Cardiac fibroblast (primary cell): Measurements from ENCODE around the gene CARD14.

ENCODE experiments used
- DNase-seq, 2 donors: peaks; one replicate each; pipeline versions ENCODE4 v3.0.0 to v3.0.0-alpha.2; 2010; ENCODE audit warnings: low read depth in 2 of 2
- H3K4me3 ChIP-seq, 2 donors: replicated peaks in 1 of 2; 1 replicate in 1 of 2; 2 replicates in 1 of 2; pipeline ENCODE4 v1.5.1; 2011; ENCODE audit warnings: low read depth in 2 of 2, low read length in 2 of 2, mild to moderate bottlenecking in 2 of 2, moderate library complexity in 1 of 2
- TF ChIP-seq, protein P1 (sequence below): IDR thresholded peaks from one replicate; pipeline ENCODE4 v1.5.1; 2011; ENCODE audit warnings: low read depth, mild to moderate bottlenecking, low read length, inconsistent platforms

CARD14 gene

DNA sequence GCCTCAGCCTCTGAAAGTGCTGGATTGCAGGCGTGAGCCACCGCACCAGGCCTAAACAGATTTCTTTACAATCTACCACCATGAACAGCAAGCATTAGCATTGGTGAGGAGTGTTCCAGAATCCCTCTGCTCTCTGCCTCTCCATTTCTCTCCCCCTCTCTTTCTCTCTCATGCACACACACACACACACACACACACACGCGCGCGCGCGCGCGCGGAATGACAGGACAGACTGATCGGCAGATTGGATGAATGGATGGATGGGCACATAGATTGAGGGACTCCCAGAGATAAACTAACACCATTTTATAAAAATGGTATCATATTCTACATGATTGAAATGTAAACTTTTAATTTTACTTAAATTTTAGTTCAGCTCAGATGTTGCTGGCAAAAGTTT lies 3.3 kb downstream of the CARD14 start:
- no peak overlapping the region for H3K4me3 ChIP-seq
- TF ChIP-seq, protein P1, sequence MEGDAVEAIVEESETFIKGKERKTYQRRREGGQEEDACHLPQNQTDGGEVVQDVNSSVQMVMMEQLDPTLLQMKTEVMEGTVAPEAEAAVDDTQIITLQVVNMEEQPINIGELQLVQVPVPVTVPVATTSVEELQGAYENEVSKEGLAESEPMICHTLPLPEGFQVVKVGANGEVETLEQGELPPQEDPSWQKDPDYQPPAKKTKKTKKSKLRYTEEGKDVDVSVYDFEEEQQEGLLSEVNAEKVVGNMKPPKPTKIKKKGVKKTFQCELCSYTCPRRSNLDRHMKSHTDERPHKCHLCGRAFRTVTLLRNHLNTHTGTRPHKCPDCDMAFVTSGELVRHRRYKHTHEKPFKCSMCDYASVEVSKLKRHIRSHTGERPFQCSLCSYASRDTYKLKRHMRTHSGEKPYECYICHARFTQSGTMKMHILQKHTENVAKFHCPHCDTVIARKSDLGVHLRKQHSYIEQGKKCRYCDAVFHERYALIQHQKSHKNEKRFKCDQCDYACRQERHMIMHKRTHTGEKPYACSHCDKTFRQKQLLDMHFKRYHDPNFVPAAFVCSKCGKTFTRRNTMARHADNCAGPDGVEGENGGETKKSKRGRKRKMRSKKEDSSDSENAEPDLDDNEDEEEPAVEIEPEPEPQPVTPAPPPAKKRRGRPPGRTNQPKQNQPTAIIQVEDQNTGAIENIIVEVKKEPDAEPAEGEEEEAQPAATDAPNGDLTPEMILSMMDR, result no peak
- no peak for DNase-seq

GRCh38 chr17:80173916-80174315 lies 4.1 kb downstream of the CARD14 start:
- DNase-seq, result no peak
- TF ChIP-seq, protein P1, result no peak
- H3K4me3 ChIP-seq, result no peak overlapping the region

- no peak overlapping the region for H3K4me3 ChIP-seq
- TF ChIP-seq, protein P1, result no peak
- no peak for DNase-seq
These were observed 6.9 kb downstream of the CARD14 start for GRCh38 chr17:80176757-80177156.

DNA sequence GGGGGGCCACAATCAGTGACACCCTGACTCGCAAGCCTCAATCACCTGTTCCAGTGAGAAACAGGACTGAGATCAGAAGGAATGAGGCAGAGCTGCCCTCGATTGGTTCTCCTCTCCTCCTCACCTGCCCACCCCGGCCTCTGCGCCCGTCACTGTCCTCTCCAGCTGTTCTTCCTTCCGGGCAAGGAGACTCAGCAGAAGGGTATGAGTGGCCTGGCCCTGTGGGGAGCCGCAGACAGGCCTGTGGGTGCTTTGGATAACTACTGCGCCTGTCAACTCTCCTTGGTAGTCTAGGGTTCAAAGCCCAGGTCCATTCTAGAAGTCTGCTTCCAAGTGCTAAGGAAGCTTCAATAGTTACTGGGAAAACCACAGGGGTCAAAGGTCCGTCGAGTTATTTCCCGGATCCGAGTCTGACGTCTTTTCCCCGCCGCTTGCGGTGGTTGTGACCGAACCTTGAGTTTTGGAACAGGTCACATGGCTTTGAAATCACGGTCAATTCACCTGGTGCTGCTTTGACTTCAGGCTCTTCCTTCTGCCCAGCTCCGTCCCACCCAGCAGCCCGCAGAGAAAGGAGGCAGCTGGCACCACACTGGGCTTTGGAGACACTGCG lies 8.3 kb downstream of the CARD14 start:
- TF ChIP-seq, protein P1, result no peak

DNA sequence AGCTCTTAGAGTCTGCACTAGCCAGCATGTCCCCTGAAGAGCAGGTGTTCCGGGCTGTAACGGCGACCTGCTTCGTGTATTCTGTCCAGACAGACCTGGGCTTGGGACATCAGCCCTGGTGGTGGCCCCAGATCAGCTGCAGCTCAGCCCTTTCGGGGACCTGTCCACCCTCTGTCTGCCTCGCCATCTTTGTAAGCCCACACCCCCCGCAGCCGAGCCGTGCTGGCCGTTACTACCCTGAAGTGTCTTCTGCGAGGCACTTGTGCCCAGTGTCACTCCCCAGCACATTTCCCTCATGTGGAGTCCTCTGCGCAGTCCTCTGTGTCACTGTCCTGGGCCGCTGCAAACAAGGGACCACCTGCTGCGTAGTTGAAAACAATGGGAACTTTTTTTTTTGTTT lies 10.4 kb downstream of the CARD14 start:
- no peak overlapping the region for H3K4me3 ChIP-seq
- TF ChIP-seq, protein P1, result no peak
- DNase-seq, result no peak

More for the DNA sequence above, 8.3 kb downstream of the CARD14 start:
- DNase-seq, result no peak
- H3K4me3 ChIP-seq, result no peak overlapping the region

DNA sequence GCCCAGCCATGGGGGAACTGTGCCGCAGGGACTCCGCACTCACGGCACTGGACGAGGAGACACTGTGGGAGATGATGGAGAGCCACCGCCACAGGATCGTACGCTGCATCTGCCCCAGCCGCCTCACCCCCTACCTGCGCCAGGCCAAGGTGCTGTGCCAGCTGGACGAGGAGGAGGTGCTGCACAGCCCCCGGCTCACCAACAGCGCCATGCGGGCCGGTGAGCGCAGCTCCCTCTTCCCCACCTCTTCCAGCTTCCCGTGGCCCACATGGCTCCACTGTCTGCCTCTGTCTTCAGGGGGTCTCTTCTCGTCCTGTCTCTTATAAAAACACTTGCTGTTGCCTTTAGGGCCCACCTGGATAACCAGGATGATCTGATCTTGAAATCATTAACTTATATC lies 11.6 kb downstream of the CARD14 start:
- no peak overlapping the region for H3K4me3 ChIP-seq
- TF ChIP-seq, protein P1, result no peak
- DNase-seq, result no peak
